Measurements from ENCODE around the gene DRAP1.

DNA sequence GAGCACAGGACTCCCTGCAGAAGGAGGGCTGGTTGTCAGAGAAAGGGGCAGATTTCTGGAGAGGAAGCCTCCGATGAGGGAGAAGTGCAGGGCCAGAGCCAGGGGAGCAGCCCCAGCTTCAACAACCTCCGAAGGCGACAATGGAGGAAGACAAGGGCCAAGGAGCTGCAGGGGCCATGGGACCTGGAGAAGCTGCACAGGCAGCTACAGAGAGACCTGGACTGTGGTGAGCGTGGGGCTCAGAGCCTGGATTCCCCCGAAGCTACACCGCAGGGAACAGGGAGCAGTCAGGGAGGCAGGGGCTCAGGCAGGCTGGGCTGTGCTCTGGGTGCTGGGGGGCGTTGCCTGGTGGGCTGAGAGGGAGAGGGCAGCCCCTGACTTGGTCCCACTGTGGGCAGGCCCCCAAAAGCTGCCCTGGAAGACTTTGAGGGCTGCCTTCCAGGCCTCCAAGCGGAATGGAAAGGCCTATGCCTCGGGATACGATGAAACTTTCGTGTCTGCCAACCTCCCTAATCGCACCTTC is 28.4 kb downstream of the DRAP1 start:
- TF ChIP-seq POLR2A (IDR thresholded peaks at IDR 0.05) (no peak), EP300 (IDR thresholded peaks at IDR 0.05) (no peak)
- TF ChIP-seq, protein P1, sequence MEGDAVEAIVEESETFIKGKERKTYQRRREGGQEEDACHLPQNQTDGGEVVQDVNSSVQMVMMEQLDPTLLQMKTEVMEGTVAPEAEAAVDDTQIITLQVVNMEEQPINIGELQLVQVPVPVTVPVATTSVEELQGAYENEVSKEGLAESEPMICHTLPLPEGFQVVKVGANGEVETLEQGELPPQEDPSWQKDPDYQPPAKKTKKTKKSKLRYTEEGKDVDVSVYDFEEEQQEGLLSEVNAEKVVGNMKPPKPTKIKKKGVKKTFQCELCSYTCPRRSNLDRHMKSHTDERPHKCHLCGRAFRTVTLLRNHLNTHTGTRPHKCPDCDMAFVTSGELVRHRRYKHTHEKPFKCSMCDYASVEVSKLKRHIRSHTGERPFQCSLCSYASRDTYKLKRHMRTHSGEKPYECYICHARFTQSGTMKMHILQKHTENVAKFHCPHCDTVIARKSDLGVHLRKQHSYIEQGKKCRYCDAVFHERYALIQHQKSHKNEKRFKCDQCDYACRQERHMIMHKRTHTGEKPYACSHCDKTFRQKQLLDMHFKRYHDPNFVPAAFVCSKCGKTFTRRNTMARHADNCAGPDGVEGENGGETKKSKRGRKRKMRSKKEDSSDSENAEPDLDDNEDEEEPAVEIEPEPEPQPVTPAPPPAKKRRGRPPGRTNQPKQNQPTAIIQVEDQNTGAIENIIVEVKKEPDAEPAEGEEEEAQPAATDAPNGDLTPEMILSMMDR (IDR thresholded peaks at IDR 0.05) = no peak
